GM12878 (cell line): ENCODE measurements around the gene CCDC91.

Experiments
- EZH2 ChIP-seq: IDR thresholded peaks from 2 replicates; pipeline ENCODE4 v1.6.1; 2012; ENCODE audit warnings: low read depth, mild to moderate bottlenecking, control low read depth, inconsistent platforms, low read length, borderline replicate concordance; ENCODE audit not compliant: control insufficient read depth
- LARP7 ChIP-seq: fragments of 450-650 bp; IDR thresholded peaks from 2 replicates; pipeline ENCODE4 v1.6.1; 2017; ENCODE audit warnings: mild to moderate bottlenecking
- NFYB ChIP-seq: IDR thresholded peaks from 2 replicates; pipeline ENCODE4 v1.6.1; 2011; ENCODE audit warnings: low read depth, mild to moderate bottlenecking, low read length, improper control_type of control experiment, moderate library complexity; ENCODE audit not compliant: insufficient read depth
- RAD21 ChIP-seq: IDR thresholded peaks from 2 replicates; pipeline ENCODE4 v1.6.1; 2011; ENCODE audit warnings: mild to moderate bottlenecking, low read depth, low read length, moderate library complexity; ENCODE audit not compliant: insufficient read depth
- RBBP5 ChIP-seq: fragments of 200-600 bp; sonication (generic); conservative IDR thresholded peaks from 2 replicates; pipeline ENCODE4 v1.6.1; 2016
- SMC3 ChIP-seq: IDR thresholded peaks from 2 replicates; pipeline ENCODE4 v1.6.1; 2011; ENCODE audit warnings: low read length, improper control_type of control experiment, borderline replicate concordance
- TBL1XR1 ChIP-seq: IDR thresholded peaks from 2 replicates; pipeline ENCODE4 v1.6.1; 2012; ENCODE audit warnings: low read depth, low read length, improper control_type of control experiment
- YY1 ChIP-seq: IDR thresholded peaks from 2 replicates; pipeline ENCODE4 v1.6.1; 2011; ENCODE audit warnings: low read depth, mild to moderate bottlenecking, low read length
- TF ChIP-seq, protein P1 (sequence below), 3 experiments: IDR thresholded peaks in 2 of 3; conservative IDR thresholded peaks in 1 of 3; 2 replicates each; pipeline ENCODE4 v1.5.1; 2011; ENCODE audit warnings: low read depth in 3 of 3, low read length in 3 of 3, mild to moderate bottlenecking in 3 of 3, control low read depth in 2 of 3, moderate library complexity in 2 of 3, inconsistent platforms in 1 of 3, mixed read lengths in 1 of 3; ENCODE audit not compliant: control insufficient read depth in 2 of 3, insufficient read depth in 1 of 3; ENCODE audit errors: extremely low read depth in 1 of 3

DNA sequence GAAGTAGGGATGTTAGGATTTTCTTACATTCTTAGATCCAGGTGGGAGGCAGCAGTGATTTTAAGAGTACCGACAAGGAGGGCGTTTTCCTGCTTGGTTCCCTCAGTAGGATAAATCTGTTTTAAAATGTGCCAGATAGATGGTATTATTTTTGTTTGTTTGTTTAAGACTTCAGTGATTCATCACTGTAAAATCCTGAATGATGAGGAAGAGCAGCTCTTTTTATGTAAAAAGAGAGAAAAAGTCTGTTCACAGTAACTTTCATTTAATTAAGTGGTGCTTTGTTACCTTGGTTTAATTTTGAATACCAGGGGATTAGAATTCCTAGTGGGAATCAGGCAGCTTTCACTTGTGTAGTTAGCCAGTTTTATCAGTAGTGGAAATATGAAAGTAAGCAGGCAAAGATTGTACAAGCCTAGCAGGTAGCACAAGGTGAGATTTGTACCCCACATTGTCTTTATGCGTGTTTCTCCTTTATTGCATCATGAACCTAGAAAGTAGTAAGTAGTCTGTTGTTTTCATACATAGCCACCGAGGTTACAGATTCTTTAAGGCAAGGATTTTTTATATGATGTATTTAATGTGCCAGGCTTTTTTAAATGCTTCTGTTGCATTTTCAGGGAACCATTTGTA is 349.6 kb downstream of the CCDC91 start:
- TF ChIP-seq EZH2 (no peak), RAD21 (no peak), RBBP5 (no peak), NFYB (no peak), TBL1XR1 (no peak), LARP7 (no peak), SMC3 (no peak), YY1 (no peak)
- TF ChIP-seq, protein P1, sequence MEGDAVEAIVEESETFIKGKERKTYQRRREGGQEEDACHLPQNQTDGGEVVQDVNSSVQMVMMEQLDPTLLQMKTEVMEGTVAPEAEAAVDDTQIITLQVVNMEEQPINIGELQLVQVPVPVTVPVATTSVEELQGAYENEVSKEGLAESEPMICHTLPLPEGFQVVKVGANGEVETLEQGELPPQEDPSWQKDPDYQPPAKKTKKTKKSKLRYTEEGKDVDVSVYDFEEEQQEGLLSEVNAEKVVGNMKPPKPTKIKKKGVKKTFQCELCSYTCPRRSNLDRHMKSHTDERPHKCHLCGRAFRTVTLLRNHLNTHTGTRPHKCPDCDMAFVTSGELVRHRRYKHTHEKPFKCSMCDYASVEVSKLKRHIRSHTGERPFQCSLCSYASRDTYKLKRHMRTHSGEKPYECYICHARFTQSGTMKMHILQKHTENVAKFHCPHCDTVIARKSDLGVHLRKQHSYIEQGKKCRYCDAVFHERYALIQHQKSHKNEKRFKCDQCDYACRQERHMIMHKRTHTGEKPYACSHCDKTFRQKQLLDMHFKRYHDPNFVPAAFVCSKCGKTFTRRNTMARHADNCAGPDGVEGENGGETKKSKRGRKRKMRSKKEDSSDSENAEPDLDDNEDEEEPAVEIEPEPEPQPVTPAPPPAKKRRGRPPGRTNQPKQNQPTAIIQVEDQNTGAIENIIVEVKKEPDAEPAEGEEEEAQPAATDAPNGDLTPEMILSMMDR (IDR thresholded peaks at IDR 0.05 in 2 of 3, conservative IDR thresholded peaks at IDR 0.05 in 1 of 3; ENCODE audit: control insufficient read depth in 2 of 3, extremely low read depth in 1 of 3, insufficient read depth in 1 of 3, low read depth in 3 of 3, low read length in 3 of 3), result no peak
